Activated CD8-positive, alpha-beta memory T cell treated with anti-CD3 and anti-CD28 coated beads, Interleukin-2, amount 50 U/mL, for 24 hours (primary cell): ENCODE measurements around the gene TRIP13.
"Not testable (repeated sequence)": the region's sequence is repeated elsewhere in the genome, so short reads cannot be mapped to it uniquely, and the experiment has no call there.

Source experiments
- DNase-seq: peaks from one replicate; pipeline ENCODE4 v3.0.0-alpha.2; 2020; ENCODE audit errors: extremely low read depth

Gene TRIP13

DNA sequence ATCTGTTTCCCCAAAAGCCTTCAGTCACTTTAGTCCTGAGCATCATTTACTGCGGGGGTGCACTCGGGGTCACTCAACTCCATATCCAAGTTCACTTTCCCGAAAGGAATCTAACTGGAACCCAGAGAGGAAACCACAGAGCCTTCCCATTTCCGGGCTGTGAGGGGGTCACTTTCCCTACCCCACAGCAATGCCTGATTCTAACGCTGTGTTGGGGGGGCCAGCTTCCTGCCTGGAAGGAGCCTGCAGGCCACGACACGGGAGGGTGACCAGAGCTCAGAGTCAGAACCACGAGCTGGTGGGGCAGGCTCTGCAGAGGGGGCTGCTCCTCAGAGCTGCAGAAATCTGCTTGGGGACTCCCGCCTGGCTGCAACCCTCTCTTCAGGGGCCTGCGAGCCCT, 20.4 kb upstream of the TRIP13 start:
- DNase-seq = no peak

DNA sequence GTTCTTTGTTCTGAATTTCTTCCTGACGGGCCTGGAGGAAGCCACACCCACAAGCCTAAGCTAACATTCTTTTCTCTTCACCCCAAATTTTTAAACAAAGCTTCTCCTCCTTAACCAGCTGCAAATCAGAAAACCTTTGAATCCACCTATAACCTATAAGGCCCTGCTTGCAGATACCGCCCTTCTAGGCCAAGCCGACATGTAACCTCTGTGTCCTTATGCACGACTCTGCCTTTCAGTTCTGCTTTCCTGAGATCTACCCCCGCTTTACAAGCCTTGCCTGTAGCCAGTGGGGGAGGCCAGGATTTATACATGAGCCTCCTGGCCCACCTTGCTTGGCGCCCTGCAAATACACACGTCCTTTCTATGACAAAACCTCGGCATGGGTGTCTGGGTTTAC, 19.4 kb upstream of the TRIP13 start:
- no peak for DNase-seq

DNA sequence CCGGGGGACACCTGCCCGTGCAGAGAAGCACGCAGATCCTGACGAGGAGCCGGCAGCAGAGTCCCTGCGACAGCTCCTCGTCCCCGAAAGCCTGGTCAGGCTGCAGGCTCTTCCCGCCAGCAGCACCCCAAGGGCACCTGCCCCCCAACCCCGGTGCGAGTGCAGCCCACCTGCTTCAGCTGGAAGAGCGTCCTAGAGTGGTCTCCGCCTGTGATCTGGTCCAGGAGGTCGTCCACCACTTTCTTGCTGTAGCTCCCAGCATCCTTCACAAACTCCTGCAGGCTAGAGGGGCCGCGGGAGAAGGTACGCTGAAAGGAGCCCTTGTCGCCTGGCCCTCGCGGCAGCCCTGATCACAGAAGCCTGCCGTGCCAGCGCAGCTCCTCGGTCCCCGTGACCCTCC, 16.8 kb upstream of the TRIP13 start:
- DNase-seq = no peak

DNA sequence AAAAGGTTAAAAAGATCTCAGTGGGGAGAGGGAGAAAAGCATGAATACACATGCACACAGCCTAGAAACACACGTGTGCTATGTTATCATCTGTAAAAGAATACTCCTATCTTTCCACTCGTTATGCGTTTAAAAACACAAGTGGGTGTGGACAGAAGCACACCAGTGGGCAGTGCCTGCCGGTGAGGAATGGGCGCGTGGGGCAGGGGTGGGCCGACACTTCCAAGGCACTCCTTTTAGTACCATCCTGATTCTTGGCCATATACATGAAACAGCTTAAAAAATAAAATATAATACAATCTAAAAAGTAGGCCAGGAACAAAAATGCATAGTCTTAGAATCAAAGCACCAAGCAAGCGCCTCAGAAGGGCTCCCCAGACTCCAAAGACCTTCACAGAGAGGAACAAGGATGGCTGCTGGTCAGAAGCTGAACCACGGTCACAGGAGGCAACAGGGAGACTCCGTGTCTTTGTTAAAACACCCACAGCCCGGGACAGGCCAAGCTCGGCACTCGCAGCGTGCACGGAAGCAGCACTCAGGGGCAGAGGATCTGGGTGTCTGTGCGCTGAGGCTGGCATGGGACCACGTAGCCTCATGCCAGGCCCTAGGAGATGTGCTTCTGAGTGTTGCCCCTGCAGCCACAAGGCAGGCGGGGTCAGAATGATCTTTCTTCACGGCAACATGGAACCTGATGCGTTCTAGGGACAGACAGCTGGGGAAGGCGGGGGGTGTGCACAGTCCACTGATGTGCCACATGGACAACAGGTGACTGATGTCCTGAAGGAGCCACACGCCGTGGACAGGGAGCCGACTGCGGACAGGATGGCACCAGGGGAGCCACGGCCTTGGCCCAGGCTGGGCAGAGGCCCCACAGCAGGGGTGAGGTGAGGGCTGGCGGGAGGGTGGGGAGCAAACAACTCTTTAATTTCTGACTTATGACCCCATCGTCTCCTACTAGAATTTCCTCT, 16.0 kb upstream of the TRIP13 start:
- DNase-seq = no peak

DNA sequence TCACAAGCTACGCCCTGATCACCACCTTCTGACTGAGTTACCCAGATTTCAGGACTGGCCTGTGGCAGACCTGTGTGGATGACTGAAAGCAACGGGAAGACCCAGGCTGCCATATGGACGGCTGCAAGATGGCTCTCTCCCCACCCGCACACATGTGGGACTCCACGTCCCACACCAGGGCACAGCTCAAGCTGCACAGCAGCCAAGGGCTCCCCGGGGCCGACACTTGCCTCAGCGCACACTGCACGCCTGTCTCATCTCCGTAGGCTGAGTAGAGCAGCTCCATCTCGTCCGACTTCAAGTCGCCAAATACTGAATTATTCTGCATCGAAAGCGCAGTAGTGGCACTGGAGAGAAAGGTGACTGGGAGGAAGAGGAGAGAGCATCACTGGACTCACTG, 14.6 kb upstream of the TRIP13 start:
- no peak for DNase-seq

DNA sequence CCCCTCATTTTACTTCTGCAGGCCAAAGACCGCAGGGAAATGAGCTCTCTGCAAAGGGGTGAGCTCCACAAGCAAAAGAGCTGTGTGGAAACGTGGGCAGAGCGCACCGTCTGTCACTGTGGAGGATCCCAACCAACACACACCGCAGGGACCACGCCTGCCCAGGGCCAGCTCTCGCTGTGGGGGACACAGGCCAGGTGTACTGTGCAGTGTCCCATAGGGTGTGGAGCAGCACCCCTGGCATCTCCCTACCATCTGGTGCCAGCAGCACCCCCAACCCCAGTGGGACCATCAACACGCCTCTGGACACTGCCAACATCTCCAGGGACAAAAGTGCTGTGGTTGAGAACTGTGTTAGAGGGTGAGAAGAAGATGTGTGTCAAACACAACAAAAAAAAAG, 14.0 kb upstream of the TRIP13 start:
- not testable (repeated sequence) for DNase-seq

DNA sequence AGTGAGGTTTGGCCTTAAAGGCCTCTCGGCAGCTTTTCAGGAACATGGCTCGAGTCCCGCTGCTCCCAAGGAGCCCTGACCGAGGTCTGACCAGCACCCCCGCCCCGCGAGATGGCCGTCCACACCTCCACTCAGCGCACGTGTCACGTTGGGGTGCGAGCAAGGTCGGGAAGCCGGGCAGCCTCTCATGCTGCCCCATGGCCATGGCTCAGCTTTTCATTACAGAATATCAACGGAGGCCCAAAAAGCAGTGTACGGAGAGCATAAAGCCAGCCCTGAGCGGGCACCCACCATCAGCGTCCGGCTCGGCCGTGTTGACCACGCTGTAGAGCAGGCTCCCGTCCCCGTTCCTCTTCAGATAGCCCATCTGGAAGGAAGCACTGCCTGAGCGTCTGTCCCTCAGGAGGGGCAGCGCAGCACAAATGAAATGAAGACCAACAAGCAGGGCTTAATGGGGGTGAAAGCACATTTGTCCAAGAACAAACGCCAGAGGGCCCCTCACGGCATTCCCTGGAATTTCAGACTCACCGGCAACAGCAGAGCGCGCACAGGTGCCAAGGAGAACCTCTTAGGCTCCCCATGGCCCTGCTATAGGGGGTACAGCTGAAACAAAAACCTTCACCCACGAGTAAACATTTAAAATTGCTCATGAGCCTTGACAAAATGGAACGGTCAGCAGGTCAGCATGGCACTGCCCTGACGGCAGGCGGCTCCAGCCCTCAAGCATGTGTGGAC, 11.7 kb upstream of the TRIP13 start:
- no peak for DNase-seq

DNA sequence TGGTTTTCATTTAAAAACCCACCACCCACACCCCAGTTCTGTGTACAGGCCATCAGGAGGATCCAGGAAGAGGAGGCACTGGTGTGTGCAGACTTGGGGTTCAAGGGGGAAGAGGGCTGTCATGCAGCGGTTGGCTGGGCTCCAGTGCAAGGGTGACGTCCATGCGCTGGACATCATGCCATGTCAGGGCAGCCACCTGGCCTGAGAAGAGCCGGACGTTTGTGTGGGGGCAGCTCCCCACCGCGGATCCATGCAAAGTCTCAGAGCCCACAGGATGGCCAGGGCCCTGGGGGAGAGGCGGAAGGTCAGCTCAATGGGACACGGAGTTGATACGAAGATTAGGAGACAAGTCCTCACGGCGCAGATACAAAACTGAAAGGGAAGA, 11.1 kb upstream of the TRIP13 start:
- DNase-seq = no peak

DNA sequence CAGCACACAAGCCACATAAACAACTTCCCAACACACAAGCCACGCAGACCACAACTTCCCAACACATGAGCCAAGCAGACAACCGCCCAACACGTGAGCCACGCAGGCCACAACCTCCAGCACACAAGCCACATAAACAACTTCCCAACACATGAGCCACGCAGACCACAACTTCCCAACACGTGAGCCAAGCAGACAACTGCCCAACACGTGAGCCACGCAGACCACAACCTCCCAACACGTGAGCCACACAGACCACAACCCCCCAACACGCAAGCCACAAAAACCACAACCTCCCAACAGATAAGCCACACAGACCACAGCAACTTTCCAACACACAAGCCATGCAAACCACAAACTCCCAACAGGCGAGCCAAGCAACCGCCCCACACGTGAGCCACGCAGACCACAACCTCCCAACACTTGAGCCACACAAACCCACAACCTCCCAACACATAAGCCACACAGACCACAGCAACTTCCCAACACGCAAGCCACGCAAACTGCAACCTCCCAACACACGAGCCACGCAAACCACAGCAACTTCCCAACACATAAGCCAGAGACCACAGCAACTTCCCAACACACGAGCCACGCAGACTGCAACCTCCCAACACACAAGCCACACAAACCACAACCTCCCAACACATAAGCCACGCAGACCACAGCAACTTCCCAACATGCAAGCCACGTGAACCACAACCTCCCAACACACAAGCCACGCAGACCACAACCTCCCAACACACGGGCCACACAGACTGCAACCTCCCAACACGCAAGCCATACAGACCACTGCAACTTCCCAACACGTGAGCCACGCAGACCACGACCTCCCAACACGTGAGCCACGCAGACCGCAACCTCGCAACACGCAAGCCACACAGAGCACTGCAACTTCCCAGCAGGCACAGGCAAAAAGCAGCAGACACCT, 10.2 kb upstream of the TRIP13 start:
- DNase-seq = no peak

DNA sequence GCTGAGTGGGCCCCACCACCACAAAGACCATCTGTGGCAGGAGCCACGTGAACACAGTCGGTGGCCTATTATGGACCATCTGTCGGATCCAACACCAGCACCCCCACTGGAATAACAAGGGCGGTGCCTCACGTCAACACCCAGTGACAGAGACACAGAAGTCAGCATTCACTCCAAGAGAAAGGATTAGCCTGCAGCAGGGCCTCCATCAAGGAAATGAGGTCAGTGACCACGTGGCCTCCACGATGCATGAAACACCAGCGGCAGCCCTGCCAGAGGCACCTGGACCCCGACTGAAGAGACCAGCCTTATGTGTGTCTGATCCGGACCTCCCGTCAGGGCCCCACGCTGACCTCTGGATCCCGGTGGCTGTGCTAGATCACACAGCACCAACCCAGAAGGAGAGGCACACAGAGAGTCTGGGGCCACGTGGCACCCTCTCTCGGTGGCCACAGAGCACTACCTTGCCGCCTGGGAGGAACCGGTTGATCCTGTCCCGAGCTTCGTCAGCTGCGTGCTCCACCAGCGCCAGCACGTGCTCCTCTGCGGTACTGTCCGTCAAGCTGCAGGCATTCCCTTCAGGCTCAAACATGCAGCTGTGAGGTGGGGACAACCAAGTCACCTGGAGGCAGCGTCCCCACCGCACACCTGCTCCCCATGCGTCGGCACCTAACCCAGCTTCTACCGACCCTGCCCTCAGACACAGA, 9.1 kb upstream of the TRIP13 start:
- DNase-seq = no peak

DNA sequence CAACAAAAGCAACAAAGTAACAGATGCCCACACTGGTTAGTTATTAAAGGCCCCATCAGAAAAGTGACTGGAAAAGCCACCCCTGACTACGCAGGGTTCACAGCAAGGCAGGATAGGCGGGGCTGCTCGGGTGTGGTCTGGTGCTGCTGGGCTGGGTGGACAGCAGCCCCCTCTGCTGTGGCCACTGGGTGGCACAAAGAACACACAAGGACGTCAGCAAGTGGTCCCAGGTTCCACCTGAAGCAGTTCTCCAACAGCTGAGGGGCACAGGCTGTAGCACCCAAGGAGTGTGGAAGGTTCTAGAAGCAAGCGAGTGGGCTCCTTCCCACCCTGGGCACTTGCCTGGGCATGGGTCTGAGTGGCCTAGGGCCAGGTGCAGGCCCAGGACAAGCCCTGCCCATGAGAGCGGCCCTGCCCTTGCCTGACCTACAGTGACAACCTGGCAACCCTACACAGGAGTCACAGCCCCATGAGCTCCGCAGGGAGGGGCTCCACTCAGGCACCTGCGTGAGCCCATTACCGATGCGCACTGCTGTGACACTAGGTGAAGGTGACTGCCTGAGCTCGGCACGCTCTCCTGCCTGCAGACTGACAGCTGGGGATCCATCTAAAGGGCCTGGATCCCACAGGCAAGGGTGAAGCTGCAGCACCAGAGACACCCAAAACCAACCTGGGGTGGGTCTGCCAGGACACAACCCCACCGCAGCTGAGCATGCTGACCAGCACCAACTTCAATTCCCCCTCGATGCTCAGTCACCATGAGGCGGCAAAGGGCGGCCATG, 8.1 kb upstream of the TRIP13 start:
- DNase-seq = no peak

DNA sequence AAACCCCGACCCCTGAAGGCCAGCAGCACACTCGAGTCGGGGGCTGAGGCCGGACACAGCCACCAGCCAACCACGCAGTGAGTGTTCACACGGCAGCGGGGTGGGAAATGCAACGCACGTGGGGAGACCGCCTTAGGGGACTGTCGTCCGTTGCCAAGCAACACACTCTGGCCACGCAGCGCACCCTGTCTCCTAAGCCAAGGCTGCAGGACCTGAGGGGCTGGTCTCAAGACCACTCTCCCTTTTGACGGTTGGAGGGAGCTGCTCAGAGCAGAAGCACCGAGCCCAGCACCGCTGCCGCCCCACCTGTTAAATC, 7.6 kb upstream of the TRIP13 start:
- no peak for DNase-seq

DNA sequence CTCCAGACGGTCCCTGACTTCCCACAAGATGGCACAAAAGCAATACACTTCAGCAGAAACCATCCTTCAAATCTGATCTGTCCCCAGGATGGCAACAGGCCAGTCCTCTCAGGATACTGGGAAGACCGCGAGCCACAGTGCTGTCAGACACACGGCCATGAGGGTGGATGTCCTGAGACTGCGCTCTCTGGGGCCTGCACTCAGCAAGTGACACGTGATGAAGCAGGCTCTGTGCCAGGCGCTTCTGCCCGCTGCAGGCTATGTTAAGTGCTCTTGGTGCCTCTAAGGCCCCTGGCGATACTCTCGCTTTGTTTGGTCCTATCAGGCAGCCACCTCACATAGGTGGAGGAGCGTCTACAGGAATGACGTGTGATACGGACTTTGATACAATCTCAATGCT, 7.2 kb upstream of the TRIP13 start:
- DNase-seq = no peak

DNA sequence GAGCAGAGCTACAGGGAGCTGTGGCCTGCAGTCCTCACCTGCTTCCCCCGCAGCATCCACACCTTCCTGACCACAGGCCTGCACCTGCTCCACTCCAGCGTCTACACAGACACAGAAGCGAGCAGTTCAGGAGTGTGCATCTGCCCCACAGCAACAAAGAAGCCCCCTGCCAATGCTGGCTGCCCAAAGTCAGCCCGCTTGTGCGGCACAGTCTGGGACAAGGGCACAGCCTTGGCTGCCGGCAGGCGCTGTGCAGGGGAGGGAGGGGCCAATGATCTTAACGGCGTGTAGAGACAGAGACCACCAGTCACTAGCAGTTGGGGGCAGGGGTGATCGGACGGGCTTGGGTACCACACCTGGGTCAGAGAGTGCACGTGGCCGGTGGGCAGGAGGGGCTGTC, 6.6 kb upstream of the TRIP13 start:
- DNase-seq = no peak

DNA sequence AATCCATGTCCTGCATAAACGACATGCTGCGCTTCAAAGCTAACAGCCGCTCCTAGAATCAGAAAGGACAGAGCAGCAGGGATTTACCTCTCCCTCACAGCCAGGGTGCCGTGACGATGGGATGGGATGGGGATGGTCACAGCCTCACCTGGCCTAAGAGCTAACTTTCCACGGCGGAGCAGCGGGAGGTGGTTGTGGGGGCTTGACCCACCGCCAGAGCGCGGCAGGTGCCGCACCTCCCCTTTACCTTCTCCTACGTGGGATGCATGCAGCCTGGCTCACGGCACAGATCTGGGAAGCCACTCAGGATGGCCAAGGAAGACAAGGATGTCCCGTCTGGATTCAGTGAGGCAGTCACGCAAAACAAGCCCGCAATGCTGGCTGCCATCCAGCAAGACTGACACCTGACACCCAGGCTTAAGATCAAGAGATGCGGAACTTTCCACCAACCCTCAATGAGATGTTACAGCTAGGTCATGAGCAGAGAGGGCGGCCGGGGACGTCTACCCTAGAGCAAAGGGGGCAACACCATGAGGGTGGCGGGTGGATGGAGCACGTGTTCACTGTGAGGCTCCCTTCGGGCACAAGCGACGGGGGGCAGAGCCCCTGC, 5.9 kb upstream of the TRIP13 start:
- no peak for DNase-seq

DNA sequence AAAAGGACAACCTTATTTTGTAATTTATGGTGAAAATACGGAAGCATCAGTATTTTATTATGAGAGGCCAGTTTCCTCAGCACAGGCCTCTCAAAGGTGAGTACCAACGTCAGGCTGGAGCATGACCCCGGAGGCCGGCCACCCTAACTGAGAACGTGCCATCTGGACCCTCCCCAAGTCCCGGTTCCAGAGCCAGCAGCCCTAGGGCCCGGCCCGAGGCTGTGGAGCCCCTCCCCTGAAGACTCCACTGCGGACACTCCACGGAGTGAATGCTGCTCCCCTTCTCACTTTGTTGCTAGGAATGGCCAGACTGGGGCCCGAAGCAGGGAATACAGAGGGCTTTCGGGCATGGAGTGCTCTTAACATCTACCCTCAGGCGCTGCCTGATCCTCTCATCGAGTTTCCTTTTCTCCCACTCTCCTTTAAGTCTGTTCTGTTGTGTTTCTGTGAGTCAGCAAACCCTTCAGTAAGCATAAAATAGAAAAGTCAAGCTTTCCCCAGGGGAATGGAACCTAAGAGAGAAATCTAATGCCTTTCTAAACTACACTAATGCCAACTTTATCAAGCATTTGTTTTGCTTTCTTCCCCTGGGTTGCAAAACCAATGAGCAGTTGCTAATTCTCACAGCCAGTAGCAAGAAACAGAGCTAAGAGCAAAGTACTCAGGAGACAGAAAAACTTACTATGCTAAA, 4.6 kb upstream of the TRIP13 start:
- no peak for DNase-seq

DNA sequence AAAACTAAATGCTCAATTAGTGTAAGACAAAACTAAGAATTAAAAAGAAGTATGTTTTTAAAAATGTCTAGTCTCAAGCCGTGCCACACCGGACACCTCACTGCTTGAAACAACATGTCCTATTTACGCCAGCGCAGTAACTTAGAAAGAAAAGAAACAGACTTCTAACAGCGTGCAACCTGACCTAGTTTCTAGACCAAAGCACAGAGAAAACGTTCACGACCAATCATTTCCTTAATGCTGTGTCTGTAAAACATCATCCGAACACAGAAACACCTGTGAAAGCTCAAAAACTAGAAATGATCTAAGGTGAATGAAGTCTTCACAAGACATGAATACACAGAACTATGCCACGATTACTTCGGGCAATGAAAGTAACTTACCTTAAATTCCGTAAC, 4.0 kb upstream of the TRIP13 start:
- DNase-seq = no peak

DNA sequence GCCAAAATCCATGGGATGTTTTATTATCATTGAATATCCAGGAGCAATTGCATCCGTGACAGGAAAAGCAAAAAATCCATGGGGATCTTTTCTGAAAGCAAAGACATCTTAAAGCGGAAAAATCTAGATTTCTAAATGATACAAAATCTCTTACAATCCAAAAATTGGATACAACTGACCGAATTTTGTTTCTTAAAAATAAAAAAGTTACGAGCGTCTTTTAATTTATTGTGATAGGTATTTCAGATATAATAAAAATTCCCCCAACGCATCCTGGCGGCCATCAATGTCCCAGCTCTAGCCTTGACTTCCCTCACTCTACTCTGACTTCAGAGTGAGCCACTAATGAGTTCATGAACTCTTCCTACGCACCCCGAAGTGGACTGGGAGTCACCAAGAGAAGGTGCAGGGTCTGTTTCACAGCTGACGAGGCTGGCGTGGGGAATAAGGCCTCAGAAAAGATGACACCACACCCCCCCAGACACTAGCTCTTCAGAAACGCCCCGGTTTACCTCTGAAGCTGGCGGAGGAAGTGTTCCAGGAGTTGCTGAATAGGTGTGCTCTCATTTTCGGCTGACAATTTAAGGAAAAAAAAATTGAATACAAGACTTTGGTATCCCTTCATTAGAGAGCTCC, 3.5 kb upstream of the TRIP13 start:
- DNase-seq = no peak

DNA sequence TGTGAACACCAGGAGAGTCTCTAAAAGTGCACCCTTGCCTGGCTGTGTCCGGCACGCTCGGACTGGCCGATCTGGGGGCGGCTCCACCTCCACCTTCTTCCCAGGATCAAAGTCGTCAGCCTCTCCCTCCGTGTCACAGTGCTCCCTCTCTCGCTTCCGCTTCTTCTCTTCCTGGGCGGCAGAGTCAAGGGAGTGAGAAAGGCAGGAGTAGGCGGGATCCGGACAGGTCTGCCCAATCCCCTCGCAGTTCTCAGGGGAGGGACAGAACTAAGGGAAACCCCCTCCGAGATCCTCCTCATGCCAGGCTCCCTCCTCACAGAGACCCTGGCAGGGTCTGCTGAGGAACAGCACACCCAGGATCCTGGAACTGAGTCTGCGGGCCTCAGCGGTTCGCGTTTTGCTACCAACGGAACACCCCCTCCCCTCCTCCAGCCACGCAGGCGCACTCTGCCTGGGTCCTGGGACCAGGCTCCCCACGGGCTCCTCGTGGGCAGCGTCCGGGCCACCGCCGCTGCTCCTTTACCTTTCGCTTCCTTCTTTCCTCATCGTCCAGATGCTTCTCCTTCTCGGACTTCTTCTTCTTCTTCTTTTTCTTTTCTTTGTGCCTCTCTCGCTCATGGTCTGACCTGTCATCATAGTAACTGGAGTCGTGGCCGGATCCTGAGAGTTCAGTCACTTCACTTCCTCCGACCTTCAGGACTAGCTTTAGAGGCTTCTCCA, 1.4 kb upstream of the TRIP13 start:
- no peak for DNase-seq
